Fibroblast of lung (primary cell): ENCODE results near the gene GRIK1. TPM values are rescaled to one million over a fixed set of nuclear protein-coding genes. Genes with fewer than 3 reads are reported as not detected.

ENCODE experiments used
- DNase-seq, 2 donors: peaks; one replicate each; pipeline versions ENCODE4 v3.0.0 to v3.0.0-alpha.2; 2010; ENCODE audit warnings: low read depth in 2 of 2
- H2AFZ ChIP-seq: 2 replicates; pipeline ENCODE4 v1.5.1; 2012; ENCODE audit warnings: low read length, control low read depth, inconsistent platforms
- H3K27ac ChIP-seq: 2 replicates; pipeline ENCODE4 v1.5.1; 2011; ENCODE audit warnings: low read length, control low read depth; ENCODE audit not compliant: insufficient read depth
- H3K27me3 ChIP-seq: 2 replicates; pipeline ENCODE4 v1.5.1; 2011; ENCODE audit warnings: mild to moderate bottlenecking, low read length; ENCODE audit not compliant: control insufficient read depth, insufficient read depth
- H3K36me3 ChIP-seq: 2 replicates; pipeline ENCODE4 v1.5.1; 2011; ENCODE audit warnings: low read length; ENCODE audit not compliant: control insufficient read depth, insufficient read depth
- H3K4me1 ChIP-seq: 2 replicates; pipeline ENCODE4 v1.5.1; 2011; ENCODE audit warnings: low read length; ENCODE audit not compliant: control insufficient read depth, insufficient read depth; ENCODE audit errors: extremely low read depth
- H3K4me2 ChIP-seq: 2 replicates; pipeline ENCODE4 v1.5.1; 2011; ENCODE audit warnings: low read length, control low read depth; ENCODE audit not compliant: insufficient read depth; ENCODE audit errors: extremely low read depth
- H3K4me3 ChIP-seq, 4 experiments: fragments of 200-600 bp in 1 of 4; sonication (generic) in 1 of 4; replicated peaks in 1 of 4; 2 replicates each; pipeline ENCODE4 v1.5.1; 2011 to 2016; ENCODE audit warnings: low read length in 4 of 4, low read depth in 3 of 4, mild to moderate bottlenecking in 3 of 4, control low read depth in 2 of 4, inconsistent platforms in 1 of 4, mixed read lengths in 1 of 4; ENCODE audit not compliant: insufficient read depth in 1 of 4; ENCODE audit errors: control extremely low read depth in 1 of 4
- H3K79me2 ChIP-seq: 2 replicates; pipeline ENCODE4 v1.5.1; 2012; ENCODE audit warnings: mild to moderate bottlenecking, low read length, inconsistent platforms; ENCODE audit not compliant: control insufficient read depth, insufficient read depth
- H3K9ac ChIP-seq: 2 replicates; pipeline ENCODE4 v1.5.1; 2011; ENCODE audit warnings: mild to moderate bottlenecking, low read length, control low read depth; ENCODE audit not compliant: insufficient read depth
- H3K9me3 ChIP-seq: 2 replicates; pipeline ENCODE4 v1.5.1; 2012; ENCODE audit warnings: low read depth, low read length; ENCODE audit not compliant: control insufficient read depth, insufficient read depth
- H4K20me1 ChIP-seq: 2 replicates; pipeline ENCODE4 v1.5.1; 2011; ENCODE audit warnings: low read length; ENCODE audit not compliant: control insufficient read depth, insufficient read depth; ENCODE audit errors: extremely low read depth
- EZH2 ChIP-seq: IDR thresholded peaks from 2 replicates; pipeline ENCODE4 v1.5.1; 2012; ENCODE audit warnings: low read length, control low read depth, mild to moderate bottlenecking; ENCODE audit errors: missing control alignments
- polyA plus RNA-seq, 2 donors: library from polyadenylated mRNA; depleted of rRNA in 1 of 2; stranded (reverse) in 1 of 2; unstranded in 1 of 2; fragments of >200 nt; gene quantifications; 2 replicates each; pipeline ENCODE4 v1.2.1, GENCODE V29; 2011 to 2012; ENCODE audit warnings: missing spikeins in 1 of 2
- total RNA-seq: library from RNA; depleted of rRNA; stranded (reverse); fragments of >200 nt; gene quantifications from 2 replicates; pipeline ENCODE4 v1.2.1, GENCODE V29; 2014
- TF ChIP-seq, protein P1 (sequence below), 2 donors: IDR thresholded peaks in 1 of 2; conservative IDR thresholded peaks in 1 of 2; 1 replicate in 1 of 2; 2 replicates in 1 of 2; pipeline ENCODE4 v1.5.1; 2011 to 2012; ENCODE audit warnings: low read length in 2 of 2, control low read depth in 1 of 2, inconsistent platforms in 1 of 2, low read depth in 1 of 2, mild to moderate bottlenecking in 1 of 2

Gene GRIK1
- total and polyA plus RNA-seq, 2 donors (not counting 1 experiment from before 2014, with no cell fraction given), result not detected

DNA sequence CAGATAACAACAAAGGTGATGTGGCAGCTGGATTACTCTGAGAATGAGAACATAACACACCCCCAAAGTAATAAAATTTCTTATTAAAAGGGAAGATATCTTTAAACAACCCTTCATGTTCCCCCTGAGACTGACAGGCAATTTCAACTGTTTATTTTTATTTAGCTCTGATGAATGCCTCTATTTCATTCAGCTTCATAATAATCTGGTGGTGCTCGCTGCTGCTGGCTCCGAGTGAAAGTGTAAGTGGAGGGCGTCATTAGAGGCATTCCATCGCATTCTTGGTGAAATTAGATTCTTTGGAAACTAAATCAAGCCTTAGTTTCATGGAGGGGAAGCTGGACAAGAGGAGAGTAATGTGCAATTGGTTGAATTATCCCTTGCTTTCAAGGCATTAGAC, 128.9 kb downstream of the GRIK1 start:
- H3K4me1 ChIP-seq, result no peaks in the 10 kb centered on the region
- TF ChIP-seq, protein P1, sequence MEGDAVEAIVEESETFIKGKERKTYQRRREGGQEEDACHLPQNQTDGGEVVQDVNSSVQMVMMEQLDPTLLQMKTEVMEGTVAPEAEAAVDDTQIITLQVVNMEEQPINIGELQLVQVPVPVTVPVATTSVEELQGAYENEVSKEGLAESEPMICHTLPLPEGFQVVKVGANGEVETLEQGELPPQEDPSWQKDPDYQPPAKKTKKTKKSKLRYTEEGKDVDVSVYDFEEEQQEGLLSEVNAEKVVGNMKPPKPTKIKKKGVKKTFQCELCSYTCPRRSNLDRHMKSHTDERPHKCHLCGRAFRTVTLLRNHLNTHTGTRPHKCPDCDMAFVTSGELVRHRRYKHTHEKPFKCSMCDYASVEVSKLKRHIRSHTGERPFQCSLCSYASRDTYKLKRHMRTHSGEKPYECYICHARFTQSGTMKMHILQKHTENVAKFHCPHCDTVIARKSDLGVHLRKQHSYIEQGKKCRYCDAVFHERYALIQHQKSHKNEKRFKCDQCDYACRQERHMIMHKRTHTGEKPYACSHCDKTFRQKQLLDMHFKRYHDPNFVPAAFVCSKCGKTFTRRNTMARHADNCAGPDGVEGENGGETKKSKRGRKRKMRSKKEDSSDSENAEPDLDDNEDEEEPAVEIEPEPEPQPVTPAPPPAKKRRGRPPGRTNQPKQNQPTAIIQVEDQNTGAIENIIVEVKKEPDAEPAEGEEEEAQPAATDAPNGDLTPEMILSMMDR (conservative IDR thresholded peaks at IDR 0.05 in 1 of 2, IDR thresholded peaks at IDR 0.05 in 1 of 2; ENCODE audit: low read depth in 1 of 2, low read length in 2 of 2), result no peak
- TF ChIP-seq EZH2, result no peak
- no peaks in the 10 kb centered on the region for H3K36me3 ChIP-seq
- no peaks in the 10 kb centered on the region for H3K79me2 ChIP-seq
- no peaks in the 10 kb centered on the region for H3K9me3 ChIP-seq
- H3K4me2 ChIP-seq, result no peak overlapping the region
- no peaks in the 10 kb centered on the region for H4K20me1 ChIP-seq
- H3K27me3 ChIP-seq, result no peaks in the 10 kb centered on the region
- no peak overlapping the region for H3K9ac ChIP-seq
- no peak overlapping the region for H2AFZ ChIP-seq
- no peak for DNase-seq
- H3K4me3 ChIP-seq, result no peak overlapping the region
- H3K27ac ChIP-seq, result no peak overlapping the region

DNA sequence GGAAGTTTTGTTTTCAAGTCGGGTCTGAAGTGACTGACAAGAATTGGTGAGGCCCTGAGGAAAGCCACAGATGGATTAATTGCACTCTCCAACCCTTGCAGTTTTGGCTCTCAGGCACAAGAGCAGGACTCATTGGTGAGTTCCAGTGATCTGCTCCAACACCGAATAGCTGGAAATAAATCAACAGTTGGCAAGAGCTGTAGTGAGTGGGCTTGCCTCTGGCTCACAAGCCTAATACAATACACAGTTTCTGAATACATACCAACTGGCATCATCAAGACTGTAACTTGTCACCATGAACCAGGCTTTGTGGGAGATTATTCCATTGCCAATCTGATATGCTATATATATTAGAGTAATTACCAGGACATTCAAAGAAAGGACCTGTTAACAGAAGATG, 131.6 kb downstream of the GRIK1 start:
- Histone ChIP-seq H4K20me1 (no peaks in the 10 kb centered on the region), H3K9me3 (no peaks in the 10 kb centered on the region), H3K4me1 (no peaks in the 10 kb centered on the region), H3K4me2 (no peak overlapping the region), H3K36me3 (no peaks in the 10 kb centered on the region), H3K79me2 (no peaks in the 10 kb centered on the region), H3K4me3 (no peak overlapping the region), H3K9ac (no peak overlapping the region), H3K27me3 (no peaks in the 10 kb centered on the region), H3K27ac (no peak overlapping the region), H2AFZ (no peak overlapping the region)
- no peak for TF ChIP-seq EZH2
- TF ChIP-seq, protein P1 (conservative IDR thresholded peaks at IDR 0.05 in 1 of 2, IDR thresholded peaks at IDR 0.05 in 1 of 2; ENCODE audit: low read depth in 1 of 2, low read length in 2 of 2), result no peak
- no peak for DNase-seq

DNA sequence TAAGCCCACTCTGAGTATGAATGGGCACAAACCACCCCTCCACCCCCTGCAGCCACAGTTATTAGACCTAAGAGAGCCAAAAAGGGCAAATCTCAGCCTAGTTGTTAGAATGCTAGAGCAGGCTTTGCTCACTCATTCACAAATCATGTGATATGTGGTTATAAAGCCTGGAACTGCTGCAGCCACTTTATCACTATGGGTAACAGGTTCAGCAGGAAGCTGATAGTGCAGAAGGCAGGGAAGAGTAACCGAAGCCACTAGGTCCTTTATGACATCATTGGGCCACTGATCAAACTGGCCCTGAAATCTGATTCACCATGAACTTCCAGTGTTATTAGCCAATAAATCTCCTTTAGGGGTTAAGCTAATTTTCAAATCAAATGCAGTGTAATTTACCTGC, 134.7 kb downstream of the GRIK1 start:
- Histone ChIP-seq H3K36me3 (no peaks in the 10 kb centered on the region), H3K27ac (no peak overlapping the region), H3K4me1 (no peaks in the 10 kb centered on the region), H3K27me3 (no peaks in the 10 kb centered on the region), H3K9me3 (no peaks in the 10 kb centered on the region), H3K79me2 (no peaks in the 10 kb centered on the region), H3K4me2 (no peak overlapping the region), H4K20me1 (no peaks in the 10 kb centered on the region), H3K4me3 (no peak overlapping the region), H3K9ac (no peak overlapping the region), H2AFZ (no peak overlapping the region)
- DNase-seq, result no peak
- TF ChIP-seq, protein P1 (conservative IDR thresholded peaks at IDR 0.05 in 1 of 2, IDR thresholded peaks at IDR 0.05 in 1 of 2; ENCODE audit: low read depth in 1 of 2, low read length in 2 of 2), result no peak
- TF ChIP-seq EZH2, result no peak
